Stimulated activated CD4-positive, alpha-beta T cell treated with anti-CD3 and anti-CD28 coated beads, Interleukin-15, amount 100 ng/mL, for 1 hour (primary cell): ENCODE results near the gene CYRIA.

Experiments
- DNase-seq, 2 donors: peaks; one replicate each; pipeline ENCODE4 v3.0.0-alpha.2; 2020; ENCODE audit warnings: low read depth in 1 of 2, low spot score in 1 of 2

The CYRIA gene

DNA sequence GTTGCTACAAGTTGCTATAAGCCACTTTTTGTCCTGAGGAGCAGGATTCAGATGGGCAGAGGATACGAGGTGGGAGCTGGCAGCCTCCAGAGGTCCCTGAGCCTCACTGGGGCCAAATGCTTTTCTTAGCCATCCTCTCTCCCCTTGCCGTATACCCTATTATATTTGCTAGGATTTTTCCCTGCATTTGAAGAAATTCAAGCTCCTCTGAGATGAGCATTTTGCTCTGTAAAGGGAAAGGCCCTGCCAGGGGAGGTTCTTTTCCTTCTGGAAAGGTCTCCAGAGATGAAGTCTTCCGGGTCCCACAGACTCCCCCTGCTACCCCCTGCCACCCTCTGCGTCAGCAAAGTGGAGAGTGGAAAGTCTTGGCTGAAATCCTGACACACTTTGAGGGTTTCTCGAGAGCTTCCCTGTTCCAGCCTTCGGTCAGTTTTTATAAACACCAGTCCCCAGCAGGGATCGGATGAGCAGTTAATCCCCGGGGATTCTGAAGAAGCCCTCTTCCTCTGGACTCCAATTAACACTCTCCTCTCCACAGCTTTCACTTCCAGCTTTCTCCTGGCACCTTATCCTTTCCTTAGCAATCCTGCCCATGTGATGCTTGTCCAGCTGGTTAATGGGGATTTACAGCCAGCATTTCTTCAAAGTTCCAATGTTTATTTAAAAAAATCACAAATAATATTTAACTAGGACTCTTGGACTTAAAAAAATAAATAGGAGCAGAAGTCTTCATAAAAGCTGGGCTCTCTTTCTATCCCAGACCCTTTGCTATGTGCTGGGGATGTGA, 13.1 kb downstream of the CYRIA start:
- no peak for DNase-seq

DNA sequence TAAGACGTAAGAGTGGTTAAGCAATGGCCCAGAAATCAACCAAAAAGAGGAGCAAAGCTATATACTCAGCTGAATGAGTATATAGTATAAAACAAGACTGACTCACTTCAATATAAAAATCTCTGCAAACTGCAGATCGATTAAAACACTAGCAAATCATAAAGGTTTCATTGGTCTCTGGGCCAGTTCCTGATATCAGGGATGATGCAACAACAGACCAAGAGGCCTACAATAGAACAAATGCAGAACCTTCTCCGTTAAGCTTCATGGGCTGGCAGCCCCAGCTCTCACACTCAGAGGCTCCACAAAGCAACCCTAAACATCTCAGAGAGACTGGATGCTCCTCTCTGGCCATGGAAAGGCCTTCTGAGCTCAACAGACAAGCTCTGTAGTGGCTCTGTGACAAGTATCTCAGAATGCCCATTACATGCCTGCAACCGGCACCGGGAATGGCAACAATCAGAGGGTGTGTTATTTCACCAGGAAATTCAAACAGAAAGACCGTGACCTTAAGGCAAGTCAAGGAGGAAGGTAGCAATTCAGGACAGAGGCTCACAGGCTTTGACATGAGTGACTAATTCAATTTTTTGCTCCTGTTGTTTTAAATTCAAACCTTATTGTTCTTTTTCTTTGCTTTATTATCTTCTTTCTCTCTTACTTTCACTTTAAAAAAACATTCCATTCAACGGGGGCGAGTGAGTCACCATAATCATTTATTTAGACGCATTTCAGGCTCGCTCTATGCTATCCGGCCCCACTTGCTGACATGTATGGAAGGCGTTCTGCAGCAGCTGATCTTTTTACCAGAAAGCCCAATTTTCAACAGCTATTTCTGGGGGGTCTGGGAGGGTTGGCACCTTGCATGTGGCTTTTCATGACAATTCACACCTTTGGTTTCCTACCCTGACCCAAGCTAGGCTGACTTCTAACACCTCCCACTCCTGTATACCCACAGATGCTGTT, 15.1 kb downstream of the CYRIA start:
- DNase-seq: no peak

DNA sequence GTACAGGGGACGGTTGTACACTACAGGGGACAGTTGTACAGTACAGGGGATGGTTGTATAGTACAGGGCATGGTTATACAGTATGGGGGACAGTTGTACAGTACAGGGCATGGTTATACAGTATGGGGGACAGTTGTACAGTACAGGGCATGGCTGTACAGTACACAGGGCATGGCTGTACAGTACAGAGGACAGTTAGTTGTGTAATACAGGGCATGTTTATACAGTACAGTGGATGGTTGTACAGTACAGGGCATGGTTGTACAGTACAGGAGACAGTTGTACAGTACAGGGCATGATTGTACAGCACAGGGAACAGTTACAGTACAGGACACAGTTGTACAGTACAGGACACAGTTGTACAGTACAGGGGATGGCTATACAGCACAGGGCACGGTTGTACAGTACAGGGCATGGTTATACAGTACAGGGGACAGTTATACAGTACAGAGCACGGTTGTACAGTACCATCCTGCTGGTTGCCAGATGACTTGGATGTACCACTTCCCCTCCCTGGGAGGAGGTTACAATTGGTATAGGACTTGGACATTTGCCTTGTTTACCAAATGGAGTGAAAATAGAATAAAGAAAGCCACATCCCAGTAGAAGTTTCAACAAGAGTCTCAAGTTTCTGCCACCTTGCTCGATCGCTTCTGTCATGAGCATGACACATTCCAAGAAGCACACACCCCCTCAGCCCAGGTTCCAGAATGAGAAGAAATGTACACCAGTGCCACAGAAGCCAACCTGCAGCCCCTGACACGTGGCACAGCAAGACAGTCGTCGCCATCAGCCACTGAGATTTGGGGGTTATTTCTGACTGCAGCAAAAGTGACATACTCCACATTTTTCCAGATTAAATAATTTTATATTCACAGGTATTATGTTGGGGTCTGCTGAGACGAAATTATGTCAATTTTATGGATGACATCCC, 16.0 kb downstream of the CYRIA start:
- DNase-seq: no peak

DNA sequence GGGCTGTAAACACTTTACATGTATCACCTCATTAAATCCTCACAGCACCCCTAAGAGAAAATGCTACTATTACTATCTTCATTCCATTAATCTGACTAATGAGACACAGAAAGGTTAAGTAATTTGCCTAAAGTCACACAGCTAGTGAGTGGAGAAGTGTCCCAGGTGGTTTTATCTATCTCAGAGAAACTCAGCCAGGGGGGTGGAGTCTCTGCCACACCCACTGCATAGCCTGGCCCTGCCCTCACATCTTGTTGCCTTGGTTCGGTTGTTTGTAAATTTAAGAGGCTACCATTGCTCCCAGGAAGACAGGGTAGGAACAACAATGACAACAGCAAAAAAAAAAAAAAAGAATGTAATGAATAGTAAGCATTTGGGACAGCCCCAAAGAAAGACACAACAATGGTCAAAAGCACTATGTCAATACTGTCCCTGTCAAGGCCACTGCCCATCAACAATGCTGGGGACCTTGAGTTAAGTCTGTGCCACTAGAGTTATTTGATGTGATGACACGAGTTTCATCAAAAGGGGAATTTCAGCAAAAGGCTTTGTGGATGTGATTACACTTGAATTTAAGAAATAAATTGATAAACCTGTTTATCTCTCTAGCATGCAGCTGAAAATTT, 17.5 kb downstream of the CYRIA start:
- DNase-seq: no peak

DNA sequence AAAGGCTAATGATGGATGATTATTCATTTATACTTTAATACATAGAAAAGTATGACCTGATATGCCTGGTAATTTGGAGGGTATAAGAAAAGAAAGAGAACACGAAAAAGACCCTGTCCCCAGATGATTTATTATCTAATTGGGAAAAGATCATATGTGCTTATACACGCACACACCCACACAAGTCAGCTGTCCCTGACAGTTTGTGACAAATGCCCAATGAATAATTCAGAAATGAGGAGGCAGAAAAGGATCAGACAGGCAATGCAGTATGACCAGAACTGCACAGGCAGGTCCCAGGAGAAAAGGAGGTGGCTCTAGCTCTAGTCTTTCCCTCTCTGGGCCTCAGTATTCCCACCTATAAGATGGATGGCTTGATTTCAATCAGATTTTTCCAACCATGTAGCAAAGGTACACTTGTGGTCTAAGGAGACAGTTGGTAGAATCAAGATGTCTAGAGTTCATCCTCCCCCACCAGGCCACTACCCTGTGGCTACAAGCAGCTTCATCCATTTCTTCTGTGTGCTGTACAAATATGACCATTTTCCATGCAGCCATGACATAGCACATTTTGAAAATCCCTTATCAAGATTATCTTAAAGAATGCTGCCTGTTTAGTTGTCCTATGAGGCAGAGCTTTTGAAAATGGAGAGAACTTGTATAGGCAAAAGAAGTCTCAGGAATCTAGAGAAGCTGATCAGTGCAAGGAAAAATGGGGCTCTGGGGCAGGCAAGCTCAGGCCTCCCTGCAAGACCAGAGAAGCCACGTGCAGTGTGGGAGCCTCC, 19.7 kb downstream of the CYRIA start:
- no peak for DNase-seq

DNA sequence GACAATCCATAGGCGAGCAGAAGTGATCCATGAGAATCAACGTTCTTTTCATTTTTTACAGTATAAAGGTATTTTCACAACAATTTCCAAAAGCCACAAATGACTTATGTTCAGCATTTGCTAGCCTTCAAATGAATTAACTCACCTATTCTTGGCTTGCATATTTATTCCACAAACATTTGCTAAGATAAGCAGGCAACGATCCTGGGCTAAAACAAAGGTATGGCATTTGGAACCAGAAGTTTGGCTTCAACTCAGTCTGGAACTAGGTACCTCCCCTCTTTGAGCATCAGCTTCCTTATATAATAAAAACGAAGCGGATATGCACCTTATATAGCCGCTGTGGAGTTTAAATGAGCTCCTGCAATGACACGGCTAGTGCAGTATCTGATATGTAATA, 20.5 kb downstream of the CYRIA start:
- DNase-seq: no peak

DNA sequence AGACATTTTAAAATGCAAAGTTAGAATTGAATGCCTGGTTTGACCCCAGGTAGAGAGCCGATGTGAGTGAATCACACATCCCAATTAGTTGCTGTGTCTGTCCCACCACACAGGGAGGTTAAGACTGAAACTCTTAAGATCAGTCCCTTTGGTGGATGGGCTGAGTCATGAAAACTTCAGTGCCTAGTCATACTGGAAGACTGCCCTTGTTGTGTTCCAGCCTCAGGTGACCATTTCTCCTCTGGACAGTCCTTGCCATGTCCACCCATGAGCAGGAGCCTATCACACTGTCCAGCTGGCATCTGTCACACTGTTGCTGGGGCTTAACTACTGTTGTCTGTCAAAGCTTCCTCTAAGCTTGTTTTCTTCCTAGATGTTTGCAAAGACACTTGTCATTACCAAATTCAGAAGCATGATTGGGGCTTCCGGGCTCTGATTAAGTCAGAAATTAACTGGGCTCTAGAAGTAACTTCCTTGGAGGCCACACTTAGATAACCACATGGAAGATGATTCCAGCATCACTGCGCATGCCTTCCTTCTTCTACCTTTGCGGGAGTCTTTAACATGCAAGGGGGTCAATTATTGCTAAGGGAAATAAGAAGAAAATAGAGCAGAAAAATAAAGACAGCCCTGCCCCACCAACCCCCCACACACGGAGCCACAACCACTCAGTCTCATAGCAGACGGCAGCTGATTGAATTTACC, 21.3 kb downstream of the CYRIA start:
- no peak for DNase-seq

DNA sequence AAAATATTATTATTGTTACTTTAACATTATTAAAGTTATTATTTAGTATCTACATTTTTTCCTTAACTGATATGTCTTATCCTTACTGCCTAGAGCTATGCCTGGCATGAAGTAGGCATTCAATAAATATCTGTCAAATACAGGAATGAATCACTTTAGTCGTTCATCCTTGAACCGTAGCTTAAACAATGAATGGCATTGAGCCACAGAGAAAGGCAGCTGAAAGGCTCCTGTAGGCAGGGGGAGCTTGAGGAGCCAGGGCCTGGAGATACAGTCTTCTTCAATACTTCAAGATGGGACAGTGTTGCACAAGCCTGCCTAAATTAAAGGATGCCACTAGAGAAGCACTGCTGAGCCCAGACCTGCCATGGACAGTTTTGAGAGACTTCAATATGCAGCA, 22.5 kb downstream of the CYRIA start:
- DNase-seq: no peak

DNA sequence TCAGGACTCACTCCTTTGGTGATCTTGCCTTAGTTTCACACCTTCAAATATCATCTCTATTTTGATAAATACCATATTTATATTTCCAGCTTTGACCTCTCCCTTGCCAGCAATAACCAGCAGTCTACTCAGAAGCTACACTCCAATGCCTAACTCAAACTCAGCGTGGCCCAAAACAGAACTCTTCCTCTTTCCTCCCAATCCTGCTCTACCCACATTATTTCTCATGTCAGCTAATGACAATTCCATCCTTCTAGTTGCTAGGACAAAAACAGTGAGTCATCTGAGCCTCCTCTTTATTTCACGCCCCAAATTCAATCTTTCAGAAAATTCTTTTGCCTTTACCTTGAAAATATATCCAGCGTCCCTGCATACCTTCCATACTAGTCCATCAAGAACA, 23.5 kb downstream of the CYRIA start:
- DNase-seq: no peak

DNA sequence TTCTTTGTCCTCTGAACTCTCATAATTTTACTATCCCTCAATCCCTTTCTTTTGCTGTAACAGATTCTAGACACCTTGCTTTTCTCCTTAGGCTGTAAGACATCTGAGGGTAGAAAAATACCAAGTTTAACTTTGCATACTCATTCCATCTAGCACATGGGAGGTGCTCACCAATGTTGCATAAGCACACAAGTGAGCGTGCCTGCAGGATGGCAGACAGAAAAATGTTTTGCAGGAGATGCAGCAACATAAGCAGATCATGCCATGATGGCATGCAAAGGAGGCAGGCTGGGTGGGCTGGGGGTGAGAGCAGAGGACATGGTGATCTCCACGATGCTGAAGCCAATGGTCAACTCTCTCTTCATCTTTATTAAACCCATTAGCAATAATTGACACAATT, 24.1 kb downstream of the CYRIA start:
- DNase-seq: no peak

DNA sequence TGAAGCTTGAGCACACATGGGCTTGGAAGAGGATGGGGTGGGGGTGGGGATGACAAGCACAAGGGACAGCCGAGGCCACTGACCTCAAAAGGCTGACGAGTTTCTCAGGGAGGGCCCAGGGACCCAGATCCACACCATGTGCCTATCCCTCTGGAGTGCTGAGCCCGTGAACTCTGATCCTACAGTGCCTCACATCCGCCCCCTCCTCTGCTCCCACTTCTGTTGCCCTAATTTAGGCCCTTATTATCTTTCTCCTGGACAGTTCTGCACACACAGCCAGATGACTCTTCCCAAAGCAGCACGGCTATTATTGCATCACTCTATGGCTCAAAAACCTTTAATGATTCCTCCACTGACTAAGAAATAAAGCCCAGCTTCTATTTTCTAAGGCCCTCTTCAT, 24.8 kb downstream of the CYRIA start:
- no peak for DNase-seq

DNA sequence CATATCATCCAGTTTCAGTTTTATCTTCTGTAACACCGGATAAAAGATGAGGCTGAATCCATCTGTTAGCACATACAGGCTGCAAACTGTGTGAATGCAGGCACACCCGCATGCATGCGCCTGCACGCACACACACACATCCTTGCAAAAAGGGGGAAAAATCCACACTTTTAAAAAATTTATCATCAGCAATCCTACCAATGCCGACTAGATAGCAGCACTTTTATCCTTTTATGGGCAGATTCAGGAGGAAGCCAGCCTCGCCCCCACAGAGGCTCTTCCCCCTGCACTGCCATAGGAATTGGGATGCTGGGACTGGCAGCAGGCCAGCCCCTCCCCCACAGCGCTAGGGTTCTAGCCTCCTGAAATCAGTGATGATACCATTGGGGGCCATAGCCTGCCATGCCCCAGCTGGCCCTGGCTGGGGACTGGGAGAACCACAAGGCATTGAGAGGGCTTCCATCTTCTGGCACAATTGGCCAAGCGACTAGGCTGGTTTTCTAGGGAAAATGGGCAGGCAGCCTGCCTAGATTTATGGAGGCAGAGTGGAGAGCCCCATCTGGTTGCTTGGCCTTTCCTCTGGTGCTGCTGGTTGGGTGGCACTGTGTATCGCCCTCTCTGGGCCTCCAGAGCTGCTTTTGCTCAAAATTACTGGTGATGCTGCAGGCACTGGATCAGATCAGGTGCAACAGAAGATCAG, 25.5 kb downstream of the CYRIA start:
- no peak for DNase-seq

DNA sequence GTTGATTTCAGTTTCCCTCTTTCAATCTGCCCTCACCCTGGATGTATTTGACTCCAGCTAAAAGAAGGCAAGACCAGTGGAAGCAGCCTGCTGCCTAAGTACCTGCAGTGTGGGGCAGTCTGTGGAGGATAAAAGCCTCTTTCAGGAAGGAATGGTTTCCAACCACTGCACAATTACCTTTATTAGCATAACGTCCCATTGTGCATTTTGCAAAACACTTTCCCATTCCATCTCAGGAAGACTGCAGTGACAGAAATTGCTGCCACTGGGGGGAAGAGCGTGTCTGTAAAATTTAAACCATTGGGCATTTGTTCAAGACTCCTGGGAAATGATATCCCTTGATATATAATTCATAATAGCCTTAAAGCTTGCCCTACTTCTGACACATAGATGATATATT, 26.2 kb downstream of the CYRIA start:
- no peak for DNase-seq

DNA sequence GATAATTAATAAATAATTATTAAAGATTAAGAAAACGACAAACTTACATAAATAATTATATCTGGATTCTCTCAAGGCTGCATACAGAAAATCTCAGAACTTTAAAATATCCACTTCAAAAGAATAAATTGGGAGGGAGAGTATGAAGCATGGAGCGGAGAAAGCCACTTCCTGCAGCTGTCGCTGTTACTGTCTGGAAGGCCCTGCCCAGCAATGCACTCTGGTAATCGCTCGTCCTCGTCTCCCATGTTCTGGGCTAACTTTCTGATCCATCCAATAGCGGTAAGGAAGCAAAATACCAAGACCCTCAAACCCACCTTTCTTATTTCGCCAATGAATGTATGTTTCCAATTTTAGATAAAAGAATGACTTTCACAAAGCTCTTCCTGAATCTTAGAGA, 26.7 kb downstream of the CYRIA start:
- no peak for DNase-seq

DNA sequence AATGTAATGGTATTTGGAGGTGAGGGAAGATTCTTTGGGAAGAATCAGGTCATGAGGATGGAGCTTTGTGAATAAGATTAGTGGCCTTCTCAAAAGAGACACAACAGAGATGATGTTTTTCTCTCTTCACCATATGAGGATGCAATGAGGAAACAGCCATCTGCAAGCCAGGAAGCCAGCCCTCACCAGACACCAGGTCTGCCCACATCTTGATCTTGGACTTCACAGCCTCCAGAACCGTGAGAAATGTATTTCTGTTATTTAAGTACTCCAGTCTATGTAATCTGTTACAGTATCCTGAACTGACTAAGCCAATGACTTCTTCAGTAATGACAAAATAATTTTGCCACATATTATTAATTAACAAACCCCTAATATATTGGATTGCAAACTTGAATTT, 28.3 kb downstream of the CYRIA start:
- no peak for DNase-seq

DNA sequence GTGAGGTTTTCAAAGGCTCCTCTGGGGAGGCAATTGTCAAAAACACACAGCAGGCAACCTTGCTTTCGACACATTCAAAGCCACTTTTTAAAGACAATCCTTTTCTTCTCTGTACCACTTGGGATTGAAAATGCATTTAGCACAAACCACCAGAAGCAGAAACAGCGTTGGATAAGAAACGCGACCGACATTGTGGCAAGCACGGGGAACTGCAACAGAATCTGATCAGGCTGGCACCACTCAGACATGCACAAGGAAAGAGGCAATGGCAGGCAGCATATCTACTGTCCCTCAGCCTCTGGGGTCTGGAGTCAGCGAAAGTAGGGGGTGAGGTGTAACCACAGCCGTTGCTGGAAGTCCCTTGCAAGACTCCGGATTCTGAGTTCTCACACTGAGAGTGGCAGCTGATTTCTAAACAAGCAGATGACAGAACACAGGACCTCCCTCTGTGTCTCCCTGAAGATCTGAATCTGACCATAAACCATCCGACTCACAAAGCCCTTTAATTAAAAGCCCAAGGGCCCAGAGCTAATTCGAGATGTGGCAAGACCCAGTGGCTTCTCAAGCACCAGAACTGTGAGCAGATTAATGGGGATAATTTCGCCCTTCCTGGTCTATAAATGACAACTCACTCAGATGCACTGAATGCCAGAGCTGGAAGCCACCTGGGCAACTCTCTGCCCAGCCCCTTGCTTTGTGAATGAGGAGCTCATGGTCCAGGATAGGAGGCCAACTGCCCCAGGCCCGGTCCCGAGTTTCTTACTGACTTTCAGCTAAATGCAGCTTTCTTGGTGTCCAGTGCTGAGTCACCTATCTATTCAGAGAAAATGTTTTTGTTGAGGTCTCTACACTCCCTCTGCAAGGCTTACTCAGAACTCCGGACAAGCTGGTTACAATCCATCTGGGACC, 29.6 kb downstream of the CYRIA start:
- no peak for DNase-seq

DNA sequence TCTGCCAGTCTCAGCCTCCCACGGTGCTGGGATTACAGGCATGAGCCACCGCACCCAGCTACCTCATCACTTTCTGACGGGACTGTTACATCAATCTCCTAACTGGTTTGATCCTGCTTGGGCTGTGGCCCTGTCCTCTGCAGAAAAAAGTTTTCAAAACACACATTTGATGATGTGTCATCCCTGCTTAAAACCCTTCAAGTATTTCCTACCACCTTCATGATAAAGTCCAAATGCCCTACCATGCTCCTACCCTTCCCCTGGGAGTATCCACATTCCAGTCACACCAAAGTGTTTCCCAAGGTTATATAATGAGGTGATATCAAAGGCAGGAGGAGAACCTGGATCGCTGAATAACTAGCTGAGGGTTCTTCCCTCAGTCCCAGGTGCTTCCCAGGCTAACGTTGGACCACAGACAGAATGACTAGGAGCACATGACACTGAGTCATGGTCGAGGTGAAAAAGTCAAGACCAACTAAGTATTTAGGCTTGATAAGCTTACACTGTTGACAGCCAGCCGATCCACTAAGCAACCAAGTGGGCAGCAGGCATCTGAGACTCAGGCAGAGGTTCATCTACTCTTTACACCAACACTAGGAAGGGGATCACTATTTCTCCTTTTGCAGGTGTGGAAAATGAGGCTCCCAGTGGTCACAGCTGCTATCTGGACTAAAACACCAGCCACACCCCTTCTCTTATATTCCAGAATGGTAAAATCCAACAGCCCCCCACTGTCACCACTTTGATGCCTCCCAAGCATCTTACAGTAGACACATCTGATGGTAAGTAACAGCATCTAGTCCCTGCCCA, 31.8 kb downstream of the CYRIA start:
- DNase-seq: no peak
